ENCODE results near the gene RNF41. TPM values are rescaled to one million over a fixed set of nuclear protein-coding genes. Genes with fewer than 3 reads are reported as not detected.

Gene RNF41
- total and polyA plus RNA-seq, 2 of the 13 experiments (the other 11 are each of a cell fraction or from before 2014, with no cell fraction given): 27.1 to 39.4 TPM

DNA sequence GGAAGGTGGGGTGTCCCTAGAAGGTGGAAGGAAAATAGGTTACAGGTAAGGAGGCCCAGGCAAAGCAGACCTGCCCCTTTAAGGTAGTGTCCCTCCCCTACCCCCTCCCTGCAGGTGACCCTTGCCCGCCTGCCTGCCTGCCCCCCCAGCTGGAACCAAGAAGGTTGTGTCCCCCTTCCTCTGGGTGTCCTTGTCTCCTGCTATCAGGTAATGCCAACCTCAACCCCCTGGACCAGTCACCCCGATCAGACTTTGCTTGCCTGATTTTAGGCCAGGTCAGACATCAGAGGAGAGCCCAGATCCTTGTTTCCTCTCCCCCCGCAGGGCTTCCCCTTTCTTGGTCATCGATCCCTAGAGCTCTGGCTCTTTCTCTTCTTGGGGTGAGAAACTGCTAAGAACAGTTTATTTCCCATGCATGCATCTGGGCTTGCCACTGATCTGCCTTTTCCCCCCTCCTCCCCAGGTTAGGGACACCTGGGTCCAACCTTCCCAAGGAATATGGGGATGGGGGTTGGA, 8.3 kb upstream of the RNF41 start, which contains the start of gene SLC39A5 (continued):
- TF ChIP-seq, protein P1, sequence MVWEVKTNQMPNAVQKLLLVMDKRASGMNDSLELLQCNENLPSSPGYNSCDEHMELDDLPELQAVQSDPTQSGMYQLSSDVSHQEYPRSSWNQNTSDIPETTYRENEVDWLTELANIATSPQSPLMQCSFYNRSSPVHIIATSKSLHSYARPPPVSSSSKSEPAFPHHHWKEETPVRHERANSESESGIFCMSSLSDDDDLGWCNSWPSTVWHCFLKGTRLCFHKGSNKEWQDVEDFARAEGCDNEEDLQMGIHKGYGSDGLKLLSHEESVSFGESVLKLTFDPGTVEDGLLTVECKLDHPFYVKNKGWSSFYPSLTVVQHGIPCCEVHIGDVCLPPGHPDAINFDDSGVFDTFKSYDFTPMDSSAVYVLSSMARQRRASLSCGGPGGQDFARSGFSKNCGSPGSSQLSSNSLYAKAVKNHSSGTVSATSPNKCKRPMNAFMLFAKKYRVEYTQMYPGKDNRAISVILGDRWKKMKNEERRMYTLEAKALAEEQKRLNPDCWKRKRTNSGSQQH (CRISPR knock-in tag; IDR thresholded peaks at IDR 0.05; ENCODE audit: low read depth): no peak
- TF ChIP-seq HCFC1 (IDR thresholded peaks at IDR 0.05; ENCODE audit: low read depth, low read length): no peak
- TF ChIP-seq, protein P2, sequence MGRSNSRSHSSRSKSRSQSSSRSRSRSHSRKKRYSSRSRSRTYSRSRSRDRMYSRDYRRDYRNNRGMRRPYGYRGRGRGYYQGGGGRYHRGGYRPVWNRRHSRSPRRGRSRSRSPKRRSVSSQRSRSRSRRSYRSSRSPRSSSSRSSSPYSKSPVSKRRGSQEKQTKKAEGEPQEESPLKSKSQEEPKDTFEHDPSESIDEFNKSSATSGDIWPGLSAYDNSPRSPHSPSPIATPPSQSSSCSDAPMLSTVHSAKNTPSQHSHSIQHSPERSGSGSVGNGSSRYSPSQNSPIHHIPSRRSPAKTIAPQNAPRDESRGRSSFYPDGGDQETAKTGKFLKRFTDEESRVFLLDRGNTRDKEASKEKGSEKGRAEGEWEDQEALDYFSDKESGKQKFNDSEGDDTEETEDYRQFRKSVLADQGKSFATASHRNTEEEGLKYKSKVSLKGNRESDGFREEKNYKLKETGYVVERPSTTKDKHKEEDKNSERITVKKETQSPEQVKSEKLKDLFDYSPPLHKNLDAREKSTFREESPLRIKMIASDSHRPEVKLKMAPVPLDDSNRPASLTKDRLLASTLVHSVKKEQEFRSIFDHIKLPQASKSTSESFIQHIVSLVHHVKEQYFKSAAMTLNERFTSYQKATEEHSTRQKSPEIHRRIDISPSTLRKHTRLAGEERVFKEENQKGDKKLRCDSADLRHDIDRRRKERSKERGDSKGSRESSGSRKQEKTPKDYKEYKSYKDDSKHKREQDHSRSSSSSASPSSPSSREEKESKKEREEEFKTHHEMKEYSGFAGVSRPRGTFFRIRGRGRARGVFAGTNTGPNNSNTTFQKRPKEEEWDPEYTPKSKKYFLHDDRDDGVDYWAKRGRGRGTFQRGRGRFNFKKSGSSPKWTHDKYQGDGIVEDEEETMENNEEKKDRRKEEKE (IDR thresholded peaks at IDR 0.05): no peak
- no peak for TF ChIP-seq GATA4 (IDR thresholded peaks at IDR 0.05; ENCODE audit: borderline replicate concordance, low read depth)
- TF ChIP-seq, protein P3, sequence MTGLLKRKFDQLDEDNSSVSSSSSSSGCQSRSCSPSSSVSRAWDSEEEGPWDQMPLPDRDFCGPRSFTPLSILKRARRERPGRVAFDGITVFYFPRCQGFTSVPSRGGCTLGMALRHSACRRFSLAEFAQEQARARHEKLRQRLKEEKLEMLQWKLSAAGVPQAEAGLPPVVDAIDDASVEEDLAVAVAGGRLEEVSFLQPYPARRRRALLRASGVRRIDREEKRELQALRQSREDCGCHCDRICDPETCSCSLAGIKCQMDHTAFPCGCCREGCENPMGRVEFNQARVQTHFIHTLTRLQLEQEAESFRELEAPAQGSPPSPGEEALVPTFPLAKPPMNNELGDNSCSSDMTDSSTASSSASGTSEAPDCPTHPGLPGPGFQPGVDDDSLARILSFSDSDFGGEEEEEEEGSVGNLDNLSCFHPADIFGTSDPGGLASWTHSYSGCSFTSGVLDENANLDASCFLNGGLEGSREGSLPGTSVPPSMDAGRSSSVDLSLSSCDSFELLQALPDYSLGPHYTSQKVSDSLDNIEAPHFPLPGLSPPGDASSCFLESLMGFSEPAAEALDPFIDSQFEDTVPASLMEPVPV (CRISPR knock-in tag; IDR thresholded peaks at IDR 0.05): no peak
- TF ChIP-seq, protein P4, sequence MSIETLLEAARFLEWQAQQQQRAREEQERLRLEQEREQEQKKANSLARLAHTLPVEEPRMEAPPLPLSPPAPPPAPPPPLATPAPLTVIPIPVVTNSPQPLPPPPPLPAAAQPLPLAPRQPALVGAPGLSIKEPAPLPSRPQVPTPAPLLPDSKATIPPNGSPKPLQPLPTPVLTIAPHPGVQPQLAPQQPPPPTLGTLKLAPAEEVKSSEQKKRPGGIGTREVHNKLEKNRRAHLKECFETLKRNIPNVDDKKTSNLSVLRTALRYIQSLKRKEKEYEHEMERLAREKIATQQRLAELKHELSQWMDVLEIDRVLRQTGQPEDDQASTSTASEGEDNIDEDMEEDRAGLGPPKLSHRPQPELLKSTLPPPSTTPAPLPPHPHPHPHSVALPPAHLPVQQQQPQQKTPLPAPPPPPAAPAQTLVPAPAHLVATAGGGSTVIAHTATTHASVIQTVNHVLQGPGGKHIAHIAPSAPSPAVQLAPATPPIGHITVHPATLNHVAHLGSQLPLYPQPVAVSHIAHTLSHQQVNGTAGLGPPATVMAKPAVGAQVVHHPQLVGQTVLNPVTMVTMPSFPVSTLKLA (IDR thresholded peaks at IDR 0.05): no peak
- 0 out of 2 replicates have a peak, but pooled peaks have one; percentile 37 for TF ChIP-seq ZNF572 (CRISPR knock-in tag; IDR thresholded peaks at IDR 0.05)
- no peak for TF ChIP-seq SETDB1 (CRISPR knock-in tag; IDR thresholded peaks at IDR 0.05; ENCODE audit: borderline replicate concordance)
- TF ChIP-seq ZNF160 (CRISPR knock-in tag; IDR thresholded peaks at IDR 0.05): no peak
- no peak for TF ChIP-seq ISX (CRISPR knock-in tag; conservative IDR thresholded peaks at IDR 0.05)
- TF ChIP-seq, protein P5, sequence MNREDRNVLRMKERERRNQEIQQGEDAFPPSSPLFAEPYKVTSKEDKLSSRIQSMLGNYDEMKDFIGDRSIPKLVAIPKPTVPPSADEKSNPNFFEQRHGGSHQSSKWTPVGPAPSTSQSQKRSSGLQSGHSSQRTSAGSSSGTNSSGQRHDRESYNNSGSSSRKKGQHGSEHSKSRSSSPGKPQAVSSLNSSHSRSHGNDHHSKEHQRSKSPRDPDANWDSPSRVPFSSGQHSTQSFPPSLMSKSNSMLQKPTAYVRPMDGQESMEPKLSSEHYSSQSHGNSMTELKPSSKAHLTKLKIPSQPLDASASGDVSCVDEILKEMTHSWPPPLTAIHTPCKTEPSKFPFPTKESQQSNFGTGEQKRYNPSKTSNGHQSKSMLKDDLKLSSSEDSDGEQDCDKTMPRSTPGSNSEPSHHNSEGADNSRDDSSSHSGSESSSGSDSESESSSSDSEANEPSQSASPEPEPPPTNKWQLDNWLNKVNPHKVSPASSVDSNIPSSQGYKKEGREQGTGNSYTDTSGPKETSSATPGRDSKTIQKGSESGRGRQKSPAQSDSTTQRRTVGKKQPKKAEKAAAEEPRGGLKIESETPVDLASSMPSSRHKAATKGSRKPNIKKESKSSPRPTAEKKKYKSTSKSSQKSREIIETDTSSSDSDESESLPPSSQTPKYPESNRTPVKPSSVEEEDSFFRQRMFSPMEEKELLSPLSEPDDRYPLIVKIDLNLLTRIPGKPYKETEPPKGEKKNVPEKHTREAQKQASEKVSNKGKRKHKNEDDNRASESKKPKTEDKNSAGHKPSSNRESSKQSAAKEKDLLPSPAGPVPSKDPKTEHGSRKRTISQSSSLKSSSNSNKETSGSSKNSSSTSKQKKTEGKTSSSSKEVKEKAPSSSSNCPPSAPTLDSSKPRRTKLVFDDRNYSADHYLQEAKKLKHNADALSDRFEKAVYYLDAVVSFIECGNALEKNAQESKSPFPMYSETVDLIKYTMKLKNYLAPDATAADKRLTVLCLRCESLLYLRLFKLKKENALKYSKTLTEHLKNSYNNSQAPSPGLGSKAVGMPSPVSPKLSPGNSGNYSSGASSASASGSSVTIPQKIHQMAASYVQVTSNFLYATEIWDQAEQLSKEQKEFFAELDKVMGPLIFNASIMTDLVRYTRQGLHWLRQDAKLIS (CRISPR knock-in tag; IDR thresholded peaks at IDR 0.05): no peak
- TF ChIP-seq IKZF4 (CRISPR knock-in tag; IDR thresholded peaks at IDR 0.05; ENCODE audit: borderline replicate concordance, low read depth, not compliant biosample characterization): no peak
- TF ChIP-seq, protein P6, sequence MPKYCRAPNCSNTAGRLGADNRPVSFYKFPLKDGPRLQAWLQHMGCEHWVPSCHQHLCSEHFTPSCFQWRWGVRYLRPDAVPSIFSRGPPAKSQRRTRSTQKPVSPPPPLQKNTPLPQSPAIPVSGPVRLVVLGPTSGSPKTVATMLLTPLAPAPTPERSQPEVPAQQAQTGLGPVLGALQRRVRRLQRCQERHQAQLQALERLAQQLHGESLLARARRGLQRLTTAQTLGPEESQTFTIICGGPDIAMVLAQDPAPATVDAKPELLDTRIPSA (CRISPR knock-in tag; IDR thresholded peaks at IDR 0.05; ENCODE audit: borderline replicate concordance): no peak
- no peak for TF ChIP-seq GTF3A (CRISPR knock-in tag; conservative IDR thresholded peaks at IDR 0.05)
- TF ChIP-seq PCBP2 (optimal IDR thresholded peaks at IDR 0.05; ENCODE audit: low read depth, low read length, poor library complexity, severe bottlenecking): peak; percentile 20
- no peak for TF ChIP-seq SIN3B (IDR thresholded peaks at IDR 0.05; ENCODE audit: low read length)

Measured in HepG2 (cell line).